ENCODE results near the gene CDHR1.
"Not testable (repeated sequence)": the region's sequence is repeated elsewhere in the genome, so short reads cannot be mapped to it uniquely, and the experiment has no call there.

The CDHR1 gene

GRCh38 chr10:84194424-84195043, at the start of gene CDHR1:
CDHR1 (plus strand) TSS chr10:84194537; CDS start chr10:84194761, 224 bp downstream.
- DNase-seq = peak; percentile 14 to 43

- no peak for DNase-seq
Observed at GRCh38 chr10:84147347-84147746, 47.0 kb upstream of the CDHR1 start.

- DNase-seq = peak in 1 of 2 experiments; percentile 16
Observed at GRCh38 chr10:84148006-84148597, 46.2 kb upstream of the CDHR1 start.

- no peak for DNase-seq
Observed at GRCh38 chr10:84149854-84150253, 44.5 kb upstream of the CDHR1 start.

GRCh38 chr10:84152769-84153168, 41.6 kb upstream of the CDHR1 start:
- no peak for DNase-seq

- DNase-seq = no peak
Observed at GRCh38 chr10:84155521-84155920, 38.8 kb upstream of the CDHR1 start.

GRCh38 chr10:84156009-84156408, 38.3 kb upstream of the CDHR1 start:
- no peak for DNase-seq

GRCh38 chr10:84156768-84157167, 37.6 kb upstream of the CDHR1 start:
- no peak for DNase-seq

GRCh38 chr10:84158061-84158460, 36.3 kb upstream of the CDHR1 start:
- no peak for DNase-seq

- DNase-seq = no peak
Observed at GRCh38 chr10:84158550-84158949, 35.8 kb upstream of the CDHR1 start.

GRCh38 chr10:84159076-84159685, 35.2 kb upstream of the CDHR1 start:
- no peak for DNase-seq

- DNase-seq = no peak
Observed at GRCh38 chr10:84160663-84161362, 33.5 kb upstream of the CDHR1 start.

- DNase-seq = no peak
Observed at GRCh38 chr10:84163996-84164395, 30.3 kb upstream of the CDHR1 start.

GRCh38 chr10:84164442-84164841, 29.9 kb upstream of the CDHR1 start:
- no peak for DNase-seq

GRCh38 chr10:84166620-84167288, 27.6 kb upstream of the CDHR1 start:
- DNase-seq = no peak

- not testable (repeated sequence) for DNase-seq
Observed at GRCh38 chr10:84167289-84167653, 27.1 kb upstream of the CDHR1 start.

GRCh38 chr10:84168382-84168781, 26.0 kb upstream of the CDHR1 start:
- not testable (repeated sequence) for DNase-seq

- not testable (repeated sequence) for DNase-seq
Observed at GRCh38 chr10:84171237-84171636, 23.1 kb upstream of the CDHR1 start.

GRCh38 chr10:84171700-84172466, 22.5 kb upstream of the CDHR1 start:
- DNase-seq = not testable (repeated sequence)

GRCh38 chr10:84172467-84173356, 21.6 kb upstream of the CDHR1 start:
- DNase-seq = no peak

GRCh38 chr10:84173501-84173929, 20.8 kb upstream of the CDHR1 start, which contains the start of gene GPR15LG:
GPR15LG (plus strand) TSS chr10:84173801; CDS start chr10:84173852, 51 bp downstream.
- no peak for DNase-seq
